KMS-11 (cell line): ENCODE measurements around the gene CGREF1.

Source experiments
- H2AFZ ChIP-seq: fragments of 200-600 bp; sonication (generic); 2 replicates; pipeline ENCODE4 v1.6.1; 2016; ENCODE audit warnings: antibody characterized with exemption, mixed run types, low read depth
- H3K27ac ChIP-seq: fragments of 200-600 bp; sonication (generic); 2 replicates; pipeline ENCODE4 v1.6.1; 2016; ENCODE audit warnings: mild to moderate bottlenecking, mixed run types
- H3K27me3 ChIP-seq: fragments of 200-600 bp; sonication (generic); 2 replicates; pipeline ENCODE4 v1.6.1; 2017; ENCODE audit warnings: mild to moderate bottlenecking, low read depth, mixed run types, moderate library complexity; ENCODE audit not compliant: insufficient read depth
- H3K36me3 ChIP-seq: fragments of 200-600 bp; sonication (generic); 2 replicates; pipeline ENCODE4 v1.6.1; 2017; ENCODE audit warnings: mild to moderate bottlenecking, mixed run types; ENCODE audit not compliant: insufficient read depth
- H3K4me1 ChIP-seq: fragments of 200-600 bp; sonication (generic); 2 replicates; pipeline ENCODE4 v1.6.1; 2016; ENCODE audit warnings: mild to moderate bottlenecking, low read depth, mixed run types; ENCODE audit not compliant: poor library complexity, severe bottlenecking
- H3K4me2 ChIP-seq: fragments of 200-600 bp; sonication (generic); 2 replicates; pipeline ENCODE4 v1.7.0; 2016; ENCODE audit warnings: mild to moderate bottlenecking, mixed run types
- H3K4me3 ChIP-seq: fragments of 200-600 bp; sonication (generic); IDR thresholded peaks from 2 replicates; pipeline ENCODE4 v1.6.1; 2017; ENCODE audit warnings: low read depth, low read length, mixed read lengths; ENCODE audit not compliant: insufficient read depth
- H3K79me2 ChIP-seq: fragments of 200-600 bp; sonication (generic); 2 replicates; pipeline ENCODE4 v1.6.1; 2016; ENCODE audit warnings: low read depth, mixed run types; ENCODE audit not compliant: insufficient read depth
- H3K9ac ChIP-seq: fragments of 200-600 bp; sonication (generic); 2 replicates; pipeline ENCODE4 v1.6.1; 2016; ENCODE audit warnings: mild to moderate bottlenecking, mixed run types
- H4K20me1 ChIP-seq: fragments of 200-600 bp; sonication (generic); 2 replicates; pipeline ENCODE4 v1.6.1; 2016; ENCODE audit warnings: mild to moderate bottlenecking, mixed run types; ENCODE audit not compliant: insufficient read depth
- CTCF ChIP-seq: fragments of 200-600 bp; sonication (generic); conservative IDR thresholded peaks from 2 replicates; pipeline ENCODE4 v1.6.1; 2017; ENCODE audit warnings: low read depth, mild to moderate bottlenecking, antibody characterized with exemption, low read length, moderate library complexity, mixed read lengths

CGREF1 gene

GRCh38 chr2:27131429-27131828, 12.5 kb upstream of the CGREF1 start:
- H4K20me1 ChIP-seq: no peaks in the 10 kb centered on the region
- TF ChIP-seq CTCF: no peak
- peaks cover 15% of the 10 kb centered on the region for H3K79me2 ChIP-seq
- H3K9ac ChIP-seq: no peak overlapping the region
- no peak overlapping the region for H3K4me3 ChIP-seq
- H3K4me1 ChIP-seq: peaks cover 9% of the 10 kb centered on the region
- H3K27ac ChIP-seq: no peak overlapping the region
- no peaks in the 10 kb centered on the region for H3K36me3 ChIP-seq
- no peak overlapping the region for H3K4me2 ChIP-seq
- H3K27me3 ChIP-seq: no peaks in the 10 kb centered on the region
- no peak overlapping the region for H2AFZ ChIP-seq

- Histone ChIP-seq H4K20me1 (no peaks in the 10 kb centered on the region), H3K27me3 (no peaks in the 10 kb centered on the region), H3K9ac (no peak overlapping the region), H3K27ac (no peak overlapping the region), H3K79me2 (peaks cover 15% of the 10 kb centered on the region), H2AFZ (no peak overlapping the region), H3K36me3 (no peaks in the 10 kb centered on the region), H3K4me2 (no peak overlapping the region), H3K4me1 (peaks cover 9% of the 10 kb centered on the region), H3K4me3 (no peak overlapping the region)
- no peak for TF ChIP-seq CTCF
These were observed 11.5 kb upstream of the CGREF1 start for GRCh38 chr2:27130396-27130795.

- TF ChIP-seq CTCF: no peak
These were observed 10.0 kb upstream of the CGREF1 start for GRCh38 chr2:27128668-27129571.

GRCh38 chr2:27127883-27128667, 9.1 kb upstream of the CGREF1 start:
- Histone ChIP-seq H3K27me3 (no peaks in the 10 kb centered on the region), H3K27ac (no peak overlapping the region), H3K9ac (no peak overlapping the region), H3K4me3 (no peak overlapping the region), H3K4me2 (no peak overlapping the region), H2AFZ (no peak overlapping the region), H4K20me1 (no peaks in the 10 kb centered on the region), H3K36me3 (no peaks in the 10 kb centered on the region), H3K79me2 (peaks cover 3% of the 10 kb centered on the region), H3K4me1 (peaks cover 12% of the 10 kb centered on the region)
- no peak for TF ChIP-seq CTCF

More at GRCh38 chr2:27128668-27129571, 10.0 kb upstream of the CGREF1 start:
- Histone ChIP-seq H3K4me3 (no peak overlapping the region), H3K9ac (no peak overlapping the region), H3K4me2 (no peak overlapping the region), H3K27me3 (no peaks in the 10 kb centered on the region), H3K36me3 (no peaks in the 10 kb centered on the region), H4K20me1 (no peaks in the 10 kb centered on the region), H2AFZ (no peak overlapping the region), H3K27ac (no peak overlapping the region), H3K4me1 (peaks cover 13% of the 10 kb centered on the region), H3K79me2 (peaks cover 12% of the 10 kb centered on the region)
